SK-N-SH treated with all-trans-retinoic acid at 6 μM for 48 hours (cell line): Measurements from ENCODE around the gene TMCO2.

Source experiments
- ARNTL ChIP-seq: fragments of 450-650 bp; formaldehyde crosslinking; IDR thresholded peaks from 2 replicates; pipeline ENCODE4 v1.5.0; 2020; ENCODE audit warnings: low read depth, mild to moderate bottlenecking, moderate library complexity, borderline replicate concordance
- CSRNP3 ChIP-seq: fragments of 250-450 bp; sonication (Bioruptor Pico); IDR thresholded peaks from 2 replicates; pipeline ENCODE4 v1.5.1; 2021; ENCODE audit warnings: mild to moderate bottlenecking, moderate library complexity
- ESRRG ChIP-seq: fragments of 250-450 bp; sonication (Bioruptor Pico); IDR thresholded peaks from 2 replicates; pipeline ENCODE4 v1.6.1; 2021; ENCODE audit warnings: mild to moderate bottlenecking
- GLIS3 ChIP-seq: fragments of 250-450 bp; sonication (Bioruptor Pico); IDR thresholded peaks from 2 replicates; pipeline ENCODE4 v1.5.0; 2020; ENCODE audit warnings: mild to moderate bottlenecking, moderate library complexity
- ISL1 ChIP-seq: fragments of 250-450 bp; sonication (Bioruptor Pico); IDR thresholded peaks from 2 replicates; pipeline ENCODE4 v2.1.2; 2022; ENCODE audit warnings: mild to moderate bottlenecking, moderate library complexity
- PPARA ChIP-seq: fragments of 250-450 bp; sonication (Bioruptor Pico); IDR thresholded peaks from 2 replicates; pipeline ENCODE4 v1.5.0; 2020; ENCODE audit warnings: mild to moderate bottlenecking, borderline replicate concordance
- RARB ChIP-seq: fragments of 250-450 bp; sonication (Bioruptor Pico); IDR thresholded peaks from 2 replicates; pipeline ENCODE4 v1.8.0; 2021; ENCODE audit warnings: mild to moderate bottlenecking, moderate library complexity
- SNAI2 ChIP-seq: fragments of 250-450 bp; sonication (Bioruptor Pico); IDR thresholded peaks from 2 replicates; pipeline ENCODE4 v1.5.0; 2020; ENCODE audit warnings: mild to moderate bottlenecking, moderate library complexity
- ZC3H10 ChIP-seq: fragments of 250-450 bp; sonication (Bioruptor Pico); IDR thresholded peaks from 2 replicates; pipeline ENCODE4 v1.5.1; 2021; ENCODE audit warnings: mild to moderate bottlenecking, moderate library complexity
- ZFP3 ChIP-seq: fragments of 250-450 bp; sonication (Bioruptor Pico); IDR thresholded peaks from 2 replicates; pipeline ENCODE4 v1.5.0; 2020; ENCODE audit warnings: mild to moderate bottlenecking, moderate library complexity
- ZNF565 ChIP-seq: fragments of 450-650 bp; formaldehyde crosslinking; conservative IDR thresholded peaks from 2 replicates; pipeline ENCODE4 v1.5.0; 2020; ENCODE audit warnings: low read depth, mild to moderate bottlenecking, moderate library complexity
- ZNF70 ChIP-seq: fragments of 450-650 bp; formaldehyde crosslinking; IDR thresholded peaks from 2 replicates; pipeline ENCODE4 v1.5.0; 2020; ENCODE audit warnings: mild to moderate bottlenecking, moderate library complexity
- ZNF8 ChIP-seq: fragments of 450-650 bp; formaldehyde crosslinking; IDR thresholded peaks from 2 replicates; pipeline ENCODE4 v1.5.0; 2020; ENCODE audit warnings: mild to moderate bottlenecking, moderate library complexity
- TF ChIP-seq, protein P1 (sequence below): fragments of 250-450 bp; sonication (Bioruptor Pico); IDR thresholded peaks from 2 replicates; pipeline ENCODE4 v1.8.0; 2020; ENCODE audit warnings: mild to moderate bottlenecking, moderate library complexity, borderline replicate concordance

GRCh38 chr1:40270152-40270834 is 22.6 kb downstream of the TMCO2 start:
- TF ChIP-seq ARNTL (CRISPR knock-in tag), result no peak
- TF ChIP-seq, protein P1, sequence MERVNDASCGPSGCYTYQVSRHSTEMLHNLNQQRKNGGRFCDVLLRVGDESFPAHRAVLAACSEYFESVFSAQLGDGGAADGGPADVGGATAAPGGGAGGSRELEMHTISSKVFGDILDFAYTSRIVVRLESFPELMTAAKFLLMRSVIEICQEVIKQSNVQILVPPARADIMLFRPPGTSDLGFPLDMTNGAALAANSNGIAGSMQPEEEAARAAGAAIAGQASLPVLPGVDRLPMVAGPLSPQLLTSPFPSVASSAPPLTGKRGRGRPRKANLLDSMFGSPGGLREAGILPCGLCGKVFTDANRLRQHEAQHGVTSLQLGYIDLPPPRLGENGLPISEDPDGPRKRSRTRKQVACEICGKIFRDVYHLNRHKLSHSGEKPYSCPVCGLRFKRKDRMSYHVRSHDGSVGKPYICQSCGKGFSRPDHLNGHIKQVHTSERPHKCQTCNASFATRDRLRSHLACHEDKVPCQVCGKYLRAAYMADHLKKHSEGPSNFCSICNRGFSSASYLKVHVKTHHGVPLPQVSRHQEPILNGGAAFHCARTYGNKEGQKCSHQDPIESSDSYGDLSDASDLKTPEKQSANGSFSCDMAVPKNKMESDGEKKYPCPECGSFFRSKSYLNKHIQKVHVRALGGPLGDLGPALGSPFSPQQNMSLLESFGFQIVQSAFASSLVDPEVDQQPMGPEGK, result no peak
- TF ChIP-seq ZC3H10, result no peak
- TF ChIP-seq ZNF8 (CRISPR knock-in tag), result no peak
- TF ChIP-seq ISL1 (CRISPR knock-in tag), result no peak
- no peak for TF ChIP-seq ZNF70 (CRISPR knock-in tag)
- TF ChIP-seq RARB (CRISPR knock-in tag), result no peak
- TF ChIP-seq CSRNP3, result no peak
- no peak for TF ChIP-seq ZNF565 (CRISPR knock-in tag)
- no peak for TF ChIP-seq ZFP3 (CRISPR knock-in tag)
- TF ChIP-seq GLIS3 (CRISPR knock-in tag), result no peak
- no peak for TF ChIP-seq SNAI2
- TF ChIP-seq ESRRG (CRISPR knock-in tag), result no peak
- TF ChIP-seq PPARA, result no peak
